Right lobe of liver (tissue), 6 donors: ENCODE results near the gene SWAP70. TPM values are rescaled to one million over a fixed set of nuclear protein-coding genes. Genes with fewer than 3 reads are reported as not detected.

Source experiments
- ATAC-seq, 4 donors: fragments of 200-7000 bp; cut with Tn5 transposase; one replicate each; pipeline ENCODE4 v1.9.1; 2020; ENCODE audit warnings: mild to moderate bottlenecking in 4 of 4, moderate library complexity in 4 of 4
- DNase-seq, 3 donors: peaks; one replicate each; pipeline ENCODE4 v3.0.0-alpha.2; 2020
- H3K27ac ChIP-seq, 3 donors: fragments of 200-600 bp; one replicate each; pipeline ENCODE4 v1.8.0; 2022
- H3K27me3 ChIP-seq, 2 donors: fragments of 200-600 bp; one replicate each; pipeline ENCODE4 v1.8.0; 2022
- H3K36me3 ChIP-seq, 4 donors: fragments of 200-600 bp; sonication (generic) in 1 of 4; one replicate each; pipeline versions ENCODE4 v1.5.1 to v1.8.0; 2017 to 2022; ENCODE audit warnings: control low read depth in 1 of 4
- H3K4me1 ChIP-seq, 4 donors: fragments of 200-600 bp; sonication (generic) in 1 of 4; one replicate each; pipeline versions ENCODE4 v1.5.1 to v1.8.0; 2017 to 2022; ENCODE audit warnings: control low read depth in 1 of 4
- H3K4me3 ChIP-seq, 3 donors: fragments of 200-600 bp; one replicate each; pipeline ENCODE4 v1.8.0; 2022
- H3K9me3 ChIP-seq, 4 donors: fragments of 200-600 bp; sonication (generic) in 1 of 4; one replicate each; pipeline versions ENCODE4 v1.5.1 to v1.8.0; 2017 to 2022; ENCODE audit warnings: control low read depth in 1 of 4
- CTCF ChIP-seq, 4 donors: fragments of 200-600 bp in 3 of 4; fragments of 450-650 bp in 1 of 4; IDR thresholded peaks; one replicate each; pipeline versions ENCODE4 v1.5.1 to v1.8.0; 2016 to 2022; ENCODE audit warnings: antibody characterized with exemption in 4 of 4, mild to moderate bottlenecking in 2 of 4
- POLR2A ChIP-seq: fragments of 450-650 bp; IDR thresholded peaks from one replicate; pipeline ENCODE4 v1.6.1; 2017; ENCODE audit warnings: antibody characterized with exemption, mild to moderate bottlenecking
- WGBS: methylation state at CpG from one replicate; pipeline ENCODE4 v1.1.6; 2018; ENCODE audit warnings: low coverage, low lambda C conversion rate; ENCODE audit not compliant: insufficient coverage; ENCODE audit errors: missing lambda C conversion rate; 5-methylcytosine and 5-hydroxymethylcytosine counted together
- intact Hi-C, 2 donors: fragments of 100-400 bp; cut with DNase I; formaldehyde crosslinking; loops; one replicate each; pipeline versions ENCODE4 v1.11.2 to v1.14.1; 2022
- total RNA-seq, 6 experiments: library from RNA; depleted of rRNA in 2 of 6; stranded (reverse); fragments of >200 nt in 2 of 6; fragmentation: NEBNext Ultra II Directional in 3 of 6; extraction: Animal tissue kit (Norgen Biotek cat#: 25700) in 3 of 6; gene quantifications; one replicate each; pipeline versions ENCODE4 v1.1.0 to v1.2.4, GENCODE V29; 2016 to 2023
- donor health status: DM: no; HTN: yes; CAD: no.
- donor health status: DM: no; HTN: no; CAD: no.
- donor health status: DM: no; HTN: no; CAD: no.
- donor health status: DM: no; HTN: yes; CAD: no.
- donor health status: DM: no; HTN: yes; CAD: no.

The SWAP70 gene
- total RNA-seq, 6 experiments from 2014 or later, result 3.2 to 13.5 (median 7.4) TPM

GRCh38 chr11:9717719-9718118 is 53.8 kb downstream of the SWAP70 start:
- ATAC-seq (no peak), DNase-seq (no peak)
- Histone ChIP-seq H3K27ac (no peak overlapping the region), H3K9me3 (no peaks in the 10 kb centered on the region), H3K4me1 (no peaks in the 10 kb centered on the region), H3K27me3 (no peaks in the 10 kb centered on the region), H3K36me3 (no peaks in the 10 kb centered on the region), H3K4me3 (no peak overlapping the region)
- intact Hi-C loops, result no loop called here
- no peak for TF ChIP-seq POLR2A
- TF ChIP-seq CTCF (IDR thresholded peaks at IDR 0.05), result no peak
- no CpG with 5 or more reads among the region's 2 CpGs for WGBS

GRCh38 chr11:9718147-9718546 is 54.3 kb downstream of the SWAP70 start:
- no peaks in the 10 kb centered on the region for H3K4me1 ChIP-seq
- intact Hi-C loops, result no loop called here
- no peak for DNase-seq
- no peaks in the 10 kb centered on the region for H3K9me3 ChIP-seq
- no peak for TF ChIP-seq CTCF (IDR thresholded peaks at IDR 0.05)
- no peak for TF ChIP-seq POLR2A
- no peaks in the 10 kb centered on the region for H3K36me3 ChIP-seq
- H3K27ac ChIP-seq, result no peak overlapping the region
- H3K4me3 ChIP-seq, result no peak overlapping the region
- ATAC-seq, result no peak
- no peaks in the 10 kb centered on the region for H3K27me3 ChIP-seq

- intact Hi-C loops, result no loop called here
- WGBS, result 34% methylated on average over 4 of the region's 4 CpGs
- ATAC-seq, result peak; percentile 43 to 58 (median 52)
Observed at GRCh38 chr11:9719566-9720289, 55.9 kb downstream of the SWAP70 start.

GRCh38 chr11:9720290-9720630 is 56.4 kb downstream of the SWAP70 start:
- intact Hi-C loops, result no loop called here
- Histone ChIP-seq H3K4me1 (no peaks in the 10 kb centered on the region), H3K27me3 (no peaks in the 10 kb centered on the region), H3K27ac (peak overlapping the region in 2 of 3 donors; percentile 0 to 46), H3K9me3 (no peaks in the 10 kb centered on the region), H3K4me3 (no peak overlapping the region), H3K36me3 (no peaks in the 10 kb centered on the region)
- TF ChIP-seq CTCF (IDR thresholded peaks at IDR 0.05) (no peak), POLR2A (no peak)
- no peak for DNase-seq
- 61% methylated on average over 5 of the region's 5 CpGs for WGBS
- ATAC-seq, result peak in 2 of 4 donors; percentile 9 to 13

More at GRCh38 chr11:9719566-9720289, 55.9 kb downstream of the SWAP70 start:
- no peak for DNase-seq
- no peaks in the 10 kb centered on the region for H3K36me3 ChIP-seq
- H3K4me1 ChIP-seq, result no peaks in the 10 kb centered on the region
- no peaks in the 10 kb centered on the region for H3K9me3 ChIP-seq
- no peaks in the 10 kb centered on the region for H3K27me3 ChIP-seq
- TF ChIP-seq POLR2A, result no peak
- no peak for TF ChIP-seq CTCF (IDR thresholded peaks at IDR 0.05)
- H3K4me3 ChIP-seq, result no peak overlapping the region
- peak overlapping the region; percentile 0 to 46 (median 10) for H3K27ac ChIP-seq

GRCh38 chr11:9722023-9722422 is 58.1 kb downstream of the SWAP70 start:
- TF ChIP-seq POLR2A (no peak), CTCF (IDR thresholded peaks at IDR 0.05) (no peak)
- no peak overlapping the region for H3K27ac ChIP-seq
- intact Hi-C loops, result no loop called here
- WGBS, result 94% methylated on average over 4 of the region's 4 CpGs
- no peak overlapping the region for H3K4me3 ChIP-seq
- no peak for ATAC-seq
- no peak for DNase-seq
- H3K36me3 ChIP-seq, result no peaks in the 10 kb centered on the region
- H3K4me1 ChIP-seq, result no peaks in the 10 kb centered on the region
- no peaks in the 10 kb centered on the region for H3K27me3 ChIP-seq
- no peaks in the 10 kb centered on the region for H3K9me3 ChIP-seq
